IMR-90 (cell line): ENCODE data around the gene LRRTM4. TPM values are rescaled to one million over a fixed set of nuclear protein-coding genes. Genes with fewer than 3 reads are reported as not detected.

Experiments used
- ATAC-seq: fragments of 200-7000 bp; cut with Tn5 transposase; 2 replicates; pipeline ENCODE4 v1.9.1; 2020; ENCODE audit warnings: low read depth, mild to moderate bottlenecking, moderate library complexity
- BruUV-seq: library from RNA; stranded (reverse); fragments of 400-500 nt; replicated peaks from 2 replicates; lab custom pipeline; 2021; lab: Mats Ljungman, UMichigan
- CTCF ChIA-PET: fragments of 300-600 bp; formaldehyde crosslinking; extraction: SDS; loops from one replicate; lab custom pipeline; 2021; ENCODE audit warnings: antibody characterized with exemption; lab: Yijun Ruan, JAX
- POLR2A ChIA-PET: fragments of 300-600 bp; sonication (Branson Sonifier 250); formaldehyde crosslinking; loops from one replicate; lab custom pipeline; 2022; ENCODE audit warnings: antibody characterized with exemption; ENCODE audit not compliant: unreplicated experiment; lab: Charles Lee
- DNase-seq: peaks from one replicate; pipeline ENCODE4 v3.0.0; 2013
- H2AFZ ChIP-seq: replicated peaks from 2 replicates; pipeline ENCODE3; 2013; ENCODE audit warnings: low read length, mild to moderate bottlenecking; ENCODE audit not compliant: poor library complexity
- H2AK5ac ChIP-seq: 2 replicates; pipeline ENCODE4 v1.6.1; 2013; ENCODE audit warnings: low read depth, low read length, inconsistent platforms
- H2AK9ac ChIP-seq: replicated peaks from 2 replicates; pipeline ENCODE3; 2013; ENCODE audit warnings: mild to moderate bottlenecking, low read depth, low read length, moderate library complexity; ENCODE audit not compliant: poor library complexity
- H2BK120ac ChIP-seq: 2 replicates; pipeline ENCODE4 v1.6.1; 2013; ENCODE audit warnings: low read depth, low read length, inconsistent platforms
- H2BK15ac ChIP-seq: 3 replicates; pipeline ENCODE4 v1.6.1; 2013; ENCODE audit warnings: low read depth, low read length, inconsistent platforms
- H2BK20ac ChIP-seq: 2 replicates; pipeline ENCODE4 v1.6.1; 2013; ENCODE audit warnings: low read depth, mild to moderate bottlenecking, inconsistent platforms, low read length, moderate library complexity
- H2BK5ac ChIP-seq: 2 replicates; pipeline ENCODE4 v1.6.1; 2013; ENCODE audit warnings: mild to moderate bottlenecking, low read depth, low read length, inconsistent platforms; ENCODE audit not compliant: poor library complexity, severe bottlenecking
- H3K14ac ChIP-seq: replicated peaks from 2 replicates; pipeline ENCODE4 v1.6.1; 2013; ENCODE audit warnings: low read depth, low read length, inconsistent platforms
- H3K18ac ChIP-seq: 2 replicates; pipeline ENCODE4 v1.6.1; 2013; ENCODE audit warnings: low read depth, low read length, control low read depth
- H3K23ac ChIP-seq: 2 replicates; pipeline ENCODE4 v1.6.1; 2013; ENCODE audit warnings: low read depth, low read length, inconsistent platforms
- H3K27ac ChIP-seq: 2 replicates; pipeline ENCODE4 v1.5.1; 2013; ENCODE audit warnings: mild to moderate bottlenecking, control low read depth, low read length; ENCODE audit not compliant: insufficient read depth
- H3K27me3 ChIP-seq: 2 replicates; pipeline ENCODE4 v1.6.1; 2013; ENCODE audit warnings: low read length; ENCODE audit not compliant: control insufficient read depth, insufficient read depth
- H3K36me3 ChIP-seq: 2 replicates; pipeline ENCODE4 v1.6.1; 2013; ENCODE audit warnings: low read length, mixed read lengths; ENCODE audit not compliant: control insufficient read depth, insufficient read depth
- H3K4ac ChIP-seq: 2 replicates; pipeline ENCODE4 v1.6.1; 2013; ENCODE audit warnings: low read depth, low read length, inconsistent platforms
- H3K4me1 ChIP-seq: 2 replicates; pipeline ENCODE4 v1.6.1; 2013; ENCODE audit warnings: low read length, mixed read lengths; ENCODE audit not compliant: control insufficient read depth, insufficient read depth
- H3K4me2 ChIP-seq: 2 replicates; pipeline ENCODE4 v1.6.1; 2013; ENCODE audit warnings: low read depth, mild to moderate bottlenecking, control low read depth, low read length, moderate library complexity
- H3K4me3 ChIP-seq: 2 replicates; pipeline ENCODE4 v1.5.1; 2013; ENCODE audit warnings: low read depth, mild to moderate bottlenecking, control low read depth, low read length, moderate library complexity; ENCODE audit not compliant: insufficient read depth
- H3K56ac ChIP-seq: 2 replicates; pipeline ENCODE4 v1.6.1; 2013; ENCODE audit warnings: low read length, inconsistent platforms; ENCODE audit not compliant: insufficient read depth; ENCODE audit errors: extremely low read depth
- H3K79me1 ChIP-seq, 2 experiments: 2 replicates each; pipeline ENCODE4 v1.6.1; 2013; ENCODE audit warnings: low read length in 2 of 2, inconsistent platforms in 1 of 2, low read depth in 1 of 2
- H3K9ac ChIP-seq: 2 replicates; pipeline ENCODE4 v1.6.1; 2013; ENCODE audit warnings: low read depth, low read length, control low read depth
- H3K9me1 ChIP-seq: 2 replicates; pipeline ENCODE4 v1.6.1; 2013; ENCODE audit warnings: low read length, inconsistent platforms; ENCODE audit not compliant: insufficient read depth
- H3K9me3 ChIP-seq: 2 replicates; pipeline ENCODE4 v1.6.1; 2013; ENCODE audit warnings: low read length; ENCODE audit not compliant: control insufficient read depth, insufficient read depth
- H4K20me1 ChIP-seq: 2 replicates; pipeline ENCODE4 v1.6.1; 2013; ENCODE audit warnings: low read length, inconsistent platforms; ENCODE audit not compliant: insufficient read depth
- H4K5ac ChIP-seq: 2 replicates; pipeline ENCODE4 v1.6.1; 2013; ENCODE audit warnings: mild to moderate bottlenecking, low read depth, low read length, control low read depth
- H4K8ac ChIP-seq, 2 experiments: 2 replicates each; pipeline ENCODE4 v1.6.1; 2013; ENCODE audit warnings: low read depth in 2 of 2, low read length in 2 of 2, control low read depth in 1 of 2, inconsistent platforms in 1 of 2
- H4K91ac ChIP-seq: 2 replicates; pipeline ENCODE4 v1.6.1; 2013; ENCODE audit warnings: low read depth, low read length, inconsistent platforms; ENCODE audit not compliant: insufficient read depth
- MAFK ChIP-seq: IDR thresholded peaks from 2 replicates; pipeline ENCODE4 v1.6.1; 2012; ENCODE audit warnings: low read depth, low read length, improper control_type of control experiment
- WGBS, 2 experiments: methylation state at CpG; one replicate each; pipeline versions ENCODE4 v1.1.5 to v1.1.7; 2013; ENCODE audit warnings: missing lambda C conversion rate in 2 of 2; ENCODE audit not compliant: insufficient read length in 1 of 2; ENCODE audit errors: extremely low coverage in 2 of 2; 5-methylcytosine and 5-hydroxymethylcytosine counted together
- dilution Hi-C: fragments of 300-500 bp; cut with HindIII; formaldehyde crosslinking; loops from one replicate; pipeline ENCODE4 v1.14.3; 2018; ENCODE audit warnings: low sequenced_read_pairs; ENCODE audit not compliant: unreplicated experiment
- in situ Hi-C: fragments of 300-500 bp; cut with MboI; formaldehyde crosslinking; loops from 3 replicates; pipeline ENCODE4 v1.14.3; 2019; ENCODE audit warnings: low sequenced_read_pairs, inconsistent platforms, mixed read lengths
- intact Hi-C: fragments of 100-400 bp; cut with micrococcal nuclease; formaldehyde crosslinking; loops from 2 replicates; pipeline ENCODE4 v1.10.0; 2022
- polyA plus RNA-seq, 3 experiments: library from polyadenylated mRNA; depleted of rRNA; stranded (reverse); fragments of >200 nt; gene quantifications; 2 replicates each; pipeline ENCODE4 v1.2.3, GENCODE V29; 2012; ENCODE audit warnings: low replicate concordance in 1 of 3
- total RNA-seq: library from RNA; depleted of rRNA; stranded (reverse); fragments of >200 nt; gene quantifications from 2 replicates; pipeline ENCODE4 v1.2.3, GENCODE V29; 2012

Gene LRRTM4
- total and polyA plus RNA-seq, 2 of the 4 experiments (the other 2 are of a cell fraction) = not detected

DNA sequence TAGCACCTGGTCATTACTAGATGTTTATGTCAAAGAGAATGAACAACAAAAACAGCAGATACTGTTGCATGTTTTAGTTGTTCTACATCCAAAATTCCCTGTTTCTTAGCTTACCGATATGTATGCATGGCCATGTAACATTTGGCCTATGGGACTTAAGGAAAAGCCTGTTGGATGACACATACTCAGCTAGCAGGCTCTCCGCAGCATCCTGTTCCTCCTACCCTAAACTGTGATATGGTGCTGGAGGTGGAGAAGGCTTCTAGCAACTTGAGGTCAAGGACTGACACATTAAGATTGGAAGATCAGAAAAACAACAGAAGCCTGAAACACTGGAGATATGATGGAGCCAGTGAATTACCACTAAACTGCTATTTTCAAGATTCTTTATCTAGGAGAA is 537.8 kb downstream of the LRRTM4 start:
- no peak overlapping the region for H4K8ac ChIP-seq
- intact Hi-C loops = no loop called here
- H3K23ac ChIP-seq = no peak overlapping the region
- no peak overlapping the region for H3K9ac ChIP-seq
- no CpG with 5 or more reads among the region's 2 CpGs for WGBS, 2 experiments
- no peak overlapping the region for H2BK5ac ChIP-seq
- no TSS peak for BruUV-seq
- H2BK20ac ChIP-seq = no peak overlapping the region
- no peak for ATAC-seq
- H3K79me1 ChIP-seq = no peaks in the 10 kb centered on the region
- dilution Hi-C loops = no loop called here
- H3K56ac ChIP-seq = no peak overlapping the region
- H3K4ac ChIP-seq = no peak overlapping the region
- no peak for DNase-seq
- H4K20me1 ChIP-seq = no peaks in the 10 kb centered on the region
- H3K27me3 ChIP-seq = no peaks in the 10 kb centered on the region
- no peak overlapping the region for H2BK15ac ChIP-seq
- no peak overlapping the region for H4K5ac ChIP-seq
- no peak overlapping the region for H2AK9ac ChIP-seq
- H3K4me3 ChIP-seq = no peak overlapping the region
- H2AFZ ChIP-seq = no peak overlapping the region
- ChIA-PET CTCF (no interaction called here), POLR2A (no interaction called here)
- no peak overlapping the region for H3K18ac ChIP-seq
- no peak overlapping the region for H4K91ac ChIP-seq
- H3K4me1 ChIP-seq = no peaks in the 10 kb centered on the region
- no peaks in the 10 kb centered on the region for H3K9me3 ChIP-seq
- no peak overlapping the region for H3K4me2 ChIP-seq
- H3K27ac ChIP-seq = no peak overlapping the region
- no peaks in the 10 kb centered on the region for H3K36me3 ChIP-seq
- in situ Hi-C loops = no loop called here
- no peaks in the 10 kb centered on the region for H3K9me1 ChIP-seq
- H2BK120ac ChIP-seq = no peak overlapping the region
- no peak overlapping the region for H3K14ac ChIP-seq
- no peak for TF ChIP-seq MAFK
- no peak overlapping the region for H2AK5ac ChIP-seq
